HepG2 (cell line): ENCODE results near the gene MAP3K8. TPM values are rescaled to one million over a fixed set of nuclear protein-coding genes. Genes with fewer than 3 reads are reported as not detected.

ENCODE experiments used
- ATAC-seq: fragments of 200-7000 bp; cut with Tn5 transposase; 3 replicates; pipeline ENCODE4 v1.9.1; 2020; ENCODE audit warnings: mild to moderate bottlenecking, moderate library complexity
- BruUV-seq: library from RNA; stranded (reverse); fragments of 400-500 nt; replicated peaks from 2 replicates; lab custom pipeline; 2021; lab: Mats Ljungman, UMichigan
- CTCF ChIA-PET: fragments of 300-600 bp; formaldehyde crosslinking; extraction: SDS; loops from one replicate; lab custom pipeline; 2021; ENCODE audit warnings: low total read pairs, inconsistent platforms, low intra/inter-chr PET ratio; lab: Yijun Ruan, JAX
- POLR2A ChIA-PET: fragments of 350-600 bp; sonication (Branson Sonifier 250); formaldehyde crosslinking; loops from one replicate; lab custom pipeline; 2020; ENCODE audit warnings: antibody characterized with exemption, inconsistent platforms; lab: Yijun Ruan, JAX
- DNase-seq: peaks from one replicate; pipeline ENCODE4 v3.0.0-alpha.2; 2015; ENCODE audit warnings: low spot score
- FAIRE-seq: peaks from 3 replicates; lab custom pipeline; 2011; peaks lifted over from hg19 to GRCh38; lab: Jason Lieb, UNC
- H2AFZ ChIP-seq: one replicate; pipeline ENCODE4 v1.6.1; 2011; ENCODE audit warnings: low read length, inconsistent platforms
- H3K27ac ChIP-seq: fragments of 300-600 bp; 3 replicates; pipeline ENCODE4 v1.8.0; 2011; ENCODE audit warnings: mixed run types, mild to moderate bottlenecking, mixed read lengths, low read length, inconsistent platforms; ENCODE audit not compliant: insufficient read depth; ENCODE audit errors: extremely low read length
- H3K27me3 ChIP-seq, 2 experiments: fragments of 200-600 bp in 1 of 2; 2 replicates in 1 of 2; 3 replicates in 1 of 2; pipeline versions ENCODE4 v1.6.0 to v1.8.0; 2011; ENCODE audit warnings: low read length in 2 of 2, mild to moderate bottlenecking in 2 of 2, moderate library complexity in 2 of 2, inconsistent platforms in 1 of 2; ENCODE audit not compliant: insufficient read depth in 2 of 2, control insufficient read depth in 1 of 2
- H3K36me3 ChIP-seq, 2 experiments: fragments of 200-600 bp in 1 of 2; replicated peaks in 1 of 2; 2 replicates in 1 of 2; 3 replicates in 1 of 2; pipeline versions ENCODE4 v1.5.1 to v1.8.0; 2011; ENCODE audit warnings: low read length in 2 of 2, inconsistent platforms in 1 of 2; ENCODE audit not compliant: insufficient read depth in 2 of 2, control insufficient read depth in 1 of 2
- H3K4me1 ChIP-seq: 2 replicates; pipeline ENCODE4 v1.5.1; 2012; ENCODE audit warnings: low read length, inconsistent platforms; ENCODE audit not compliant: insufficient read depth
- H3K4me2 ChIP-seq: 2 replicates; pipeline ENCODE4 v1.6.0; 2011; ENCODE audit warnings: low read depth, low read length, inconsistent platforms
- H3K4me3 ChIP-seq, 3 experiments: fragments of 200-600 bp in 1 of 3; sonication (generic), shearing (Covaris generic) in 1 of 3; replicated peaks in 1 of 3; 2 replicates each; pipeline ENCODE4 v1.5.1; 2011 to 2016; ENCODE audit warnings: low read length in 3 of 3, inconsistent platforms in 2 of 3, low read depth in 2 of 3, mild to moderate bottlenecking in 2 of 3, control low read depth in 1 of 3, mixed read lengths in 1 of 3; ENCODE audit not compliant: insufficient read depth in 1 of 3
- H3K79me2 ChIP-seq: one replicate; pipeline ENCODE4 v1.6.1; 2011; ENCODE audit warnings: low read length, inconsistent platforms; ENCODE audit not compliant: insufficient read depth
- H3K9ac ChIP-seq: 2 replicates; pipeline ENCODE4 v1.6.0; 2011; ENCODE audit warnings: mild to moderate bottlenecking, low read depth, low read length, inconsistent platforms; ENCODE audit not compliant: insufficient read depth
- H3K9me3 ChIP-seq: 2 replicates; pipeline ENCODE4 v1.5.1; 2012; ENCODE audit warnings: mild to moderate bottlenecking, low read length
- H4K20me1 ChIP-seq: 2 replicates; pipeline ENCODE4 v1.6.0; 2011; ENCODE audit warnings: inconsistent platforms, mild to moderate bottlenecking, low read length, moderate library complexity; ENCODE audit not compliant: insufficient read depth
- CBX5 ChIP-seq: sonication (generic); formaldehyde crosslinking; IDR thresholded peaks from 2 replicates; pipeline ENCODE4 v1.4.0; 2020; ENCODE audit warnings: missing genetic modification reagents, borderline replicate concordance
- CSRNP1 ChIP-seq: sonication (generic); formaldehyde crosslinking; IDR thresholded peaks from 2 replicates; pipeline ENCODE4 v1.8.1; 2023; ENCODE audit warnings: mild to moderate bottlenecking, missing genetic modification reagents
- DMTF1 ChIP-seq: sonication (generic); formaldehyde crosslinking; IDR thresholded peaks from 2 replicates; pipeline ENCODE4 v1.4.0; 2020; ENCODE audit warnings: mild to moderate bottlenecking, missing genetic modification reagents
- DNMT3B ChIP-seq: conservative IDR thresholded peaks from 2 replicates; pipeline ENCODE4 v1.6.1; 2016; ENCODE audit warnings: missing biosample characterization, control low read depth
- HOXA3 ChIP-seq: sonication (generic); formaldehyde crosslinking; IDR thresholded peaks from 2 replicates; pipeline ENCODE4 v1.5.0; 2020; ENCODE audit warnings: missing genetic modification reagents
- IRF1 ChIP-seq: sonication (generic); formaldehyde crosslinking; IDR thresholded peaks from 2 replicates; pipeline ENCODE4 v1.4.0; 2020; ENCODE audit warnings: low read depth, mild to moderate bottlenecking, missing genetic modification reagents
- PRDM10 ChIP-seq: sonication (generic); formaldehyde crosslinking; IDR thresholded peaks from 2 replicates; pipeline ENCODE4 v1.4.0; 2020; ENCODE audit warnings: low read depth, missing genetic modification reagents
- TP53 ChIP-seq: sonication (generic); formaldehyde crosslinking; conservative IDR thresholded peaks from 2 replicates; pipeline ENCODE4 v1.4.0; 2020; ENCODE audit warnings: missing genetic modification reagents
- ZBTB33 ChIP-seq: sonication (generic); formaldehyde crosslinking; IDR thresholded peaks from 2 replicates; pipeline ENCODE4 v1.4.0; 2020; ENCODE audit warnings: missing genetic modification reagents
- ZNF724P ChIP-seq: sonication (generic); formaldehyde crosslinking; IDR thresholded peaks from 2 replicates; pipeline ENCODE4 v1.8.0; 2022; ENCODE audit warnings: missing genetic modification reagents, borderline replicate concordance
- ZNF879 ChIP-seq: sonication (generic); formaldehyde crosslinking; IDR thresholded peaks from 2 replicates; pipeline ENCODE4 v1.8.1; 2023; ENCODE audit warnings: missing genetic modification reagents
- WGBS: methylation state at CpG from one replicate; pipeline ENCODE4 v1.1.6; 2017; ENCODE audit warnings: low lambda C conversion rate; 5-methylcytosine and 5-hydroxymethylcytosine counted together
- in situ Hi-C: cut with HindIII; loops from 2 replicates; pipeline ENCODE4 v1.10.0; 2017; ENCODE audit warnings: low pct_unique_long_range_greater_than_20kb; ENCODE audit not compliant: extremely low pct_ligation_motif_present
- intact Hi-C: fragments of 100-400 bp; cut with micrococcal nuclease; formaldehyde crosslinking; loops from one replicate; pipeline ENCODE4 v1.10.0; 2022; ENCODE audit not compliant: unreplicated experiment
- polyA plus RNA-seq, 8 experiments: library from polyadenylated mRNA; depleted of rRNA in 3 of 8; stranded (reverse) in 7 of 8; unstranded in 1 of 8; fragments of >200 nt; fragmentation: Illumina TruSeq in 4 of 8; extraction: Trizol in 4 of 8; gene quantifications; 2 replicates each; pipeline versions ENCODE4 v1.2.1 to v1.2.3, GENCODE V29; 2011 to 2016; ENCODE audit warnings: low read depth in 4 of 8, missing spikeins in 1 of 8, mixed read lengths in 1 of 8; ENCODE audit not compliant: insufficient read depth in 1 of 8
- total RNA-seq, 5 experiments: library from RNA; depleted of rRNA; stranded (reverse); fragments of >200 nt; fragmentation: Illumina TruSeq; extraction: Trizol; gene quantifications; 2 replicates each; pipeline ENCODE4 v1.2.3, GENCODE V29; 2016; ENCODE audit warnings: low read depth in 1 of 5

MAP3K8 gene
- total and polyA plus RNA-seq, 2 of the 13 experiments (the other 11 are each of a cell fraction or from before 2014, with no cell fraction given): 19.3 to 37.9 TPM

- intact Hi-C loops (loop anchor here (2.0 kb wide), 1 partner anchor 23 kb away; no protein-coding TSS in a partner anchor), in situ Hi-C loops (loop anchor here (25.0 kb wide), 1 partner anchor 1499 kb away; the partner anchor contains the start of gene ARHGAP12)
- peaks cover 33% of the 10 kb centered on the region for H4K20me1 ChIP-seq
- no peaks in the 10 kb centered on the region; a peak in 1 of 5 replicates for H3K27me3 ChIP-seq
- H3K4me2 ChIP-seq: peak overlapping the region; percentile 95
- no peak overlapping the region for H2AFZ ChIP-seq
- WGBS: 0% methylated on average over 5 of the region's 5 CpGs
- FAIRE-seq (peak; percentile 98), DNase-seq (peak; percentile 95), ATAC-seq (peak; percentile 68)
- peaks cover 79% of the 10 kb centered on the region for H3K79me2 ChIP-seq
- BruUV-seq: no TSS peak
- H3K4me3 ChIP-seq: peak overlapping the region; percentile 11 to 97 (median 93); a peak in 5 of 6 replicates
- CTCF ChIA-PET: no interaction called here
- POLR2A ChIA-PET: interaction anchor here (1.0 to 3.0 kb wide), 5 partner anchors 10 to 146 kb away, joined by 3 to 16 read pairs (median 4); no protein-coding TSS in a partner anchor
- peak overlapping the region; percentile 88 for H3K9ac ChIP-seq
- no peaks in the 10 kb centered on the region for H3K9me3 ChIP-seq
- peaks cover 40% of the 10 kb centered on the region for H3K4me1 ChIP-seq
- H3K36me3 ChIP-seq: peaks cover 3 to 37% of the 10 kb centered on the region in 2 experiments; a peak in 4 of 5 replicates
- peak overlapping the region; percentile 73 for H3K27ac ChIP-seq
- no peak for TF ChIP-seq ZBTB33 (CRISPR knock-in tag)
- peak; percentile 56; the same call in 1 of the 2 replicates for TF ChIP-seq PRDM10 (CRISPR knock-in tag)
- TF ChIP-seq CBX5: no peak
- TF ChIP-seq ZNF879: no peak
- TF ChIP-seq DNMT3B (CRISPR knock-in tag): no peak
- TF ChIP-seq CSRNP1 (CRISPR knock-in tag): no peak
- no peak for TF ChIP-seq DMTF1 (CRISPR knock-in tag)
- TF ChIP-seq TP53 (CRISPR knock-in tag): no peak
- no peak for TF ChIP-seq HOXA3 (CRISPR knock-in tag)
- no peak for TF ChIP-seq ZNF724P
- no peak for TF ChIP-seq IRF1 (CRISPR knock-in tag)
These were observed 4.3 kb downstream of the MAP3K8 start for GRCh38 chr10:30438021-30438850.
